ENCODE results near the gene EYA2. TPM values are rescaled to one million over a fixed set of nuclear protein-coding genes. Genes with fewer than 3 reads are reported as not detected.

Gene EYA2
- total and polyA plus RNA-seq, 2 donors (not counting 3 experiments of a cell fraction or from before 2014, with no cell fraction given) = not detected

GRCh38 chr20:47222468-47223119 is 328.0 kb downstream of the EYA2 start:
- DNase-seq (ENCODE audit: low read depth, low spot score) (no peak), FAIRE-seq (no peak)
- Histone ChIP-seq H4K20me1 (replicated peaks; ENCODE audit: control insufficient read depth, extremely low read depth, insufficient read depth, low read length) (no peaks in the 10 kb centered on the region), H3K4me1 (ENCODE audit: control insufficient read depth, extremely low read depth, insufficient read depth, low read length) (no peaks in the 10 kb centered on the region), H3K4me2 (ENCODE audit: insufficient read depth, low read length) (no peak overlapping the region), H3K79me2 (ENCODE audit: control insufficient read depth, insufficient read depth, low read length) (peaks cover 10% of the 10 kb centered on the region), H2AFZ (ENCODE audit: low read depth, low read length) (no peak overlapping the region), H3K27ac (ENCODE audit: insufficient read depth, low read depth, low read length) (no peak overlapping the region), H3K36me3 (ENCODE audit: control insufficient read depth in 2 of 2, extremely low read depth in 1 of 2, insufficient read depth in 2 of 2, low read length in 2 of 2) (peaks cover 27 to 50% of the 10 kb centered on the region in 2 experiments), H3K9me1 (replicated peaks; ENCODE audit: control insufficient read depth, extremely low read depth, insufficient read depth, low read length) (no peaks in the 10 kb centered on the region), H3K4me3 (replicated peaks in 1 of 3; ENCODE audit: insufficient read depth in 1 of 3, low read depth in 1 of 3, low read length in 3 of 3) (no peak overlapping the region), H3K9ac (replicated peaks; ENCODE audit: extremely low read depth, insufficient read depth, low read length) (no peak overlapping the region), H3K27me3 (ENCODE audit: control insufficient read depth in 2 of 2, insufficient read depth in 2 of 2, low read length in 2 of 2) (no peaks in the 10 kb centered on the region), H3K9me3 (replicated peaks; ENCODE audit: control insufficient read depth, insufficient read depth, low read length) (no peaks in the 10 kb centered on the region)
- ChIA-PET CTCF (interaction anchor here (0.9 to 9.3 kb wide), 2 partner anchors 161 to 398 kb away, joined by 3 to 68 read pairs; no protein-coding TSS in a partner anchor), POLR2A (no interaction called here)
- intact Hi-C loops (cut with micrococcal nuclease) = no loop called here
- dilution Hi-C loops (cut with MboI; ENCODE audit: extremely low pct_ligation_motif_present, low sequenced_read_pairs) = no loop called here
- no TSS peak for BruUV-seq (replicated peaks)
- no peak for TF ChIP-seq GATA2 (IDR thresholded peaks at IDR 0.05; ENCODE audit: insufficient read depth, insufficient read length, low read depth, low read length)
- no peak for TF ChIP-seq MAX (IDR thresholded peaks at IDR 0.05; ENCODE audit: insufficient read depth, insufficient read length)
- no peak for TF ChIP-seq MYC (IDR thresholded peaks at IDR 0.05; ENCODE audit: low read depth, low read length)
- TF ChIP-seq JUN (IDR thresholded peaks at IDR 0.05; ENCODE audit: borderline replicate concordance, insufficient read depth, insufficient read length, low read depth) = no peak
- no peak for TF ChIP-seq POLR2A (IDR thresholded peaks at IDR 0.05; ENCODE audit: low read depth, low read length)
- TF ChIP-seq CTCF (IDR thresholded peaks at IDR 0.05; ENCODE audit: extremely low read depth in 1 of 2, insufficient read depth in 1 of 2, low read depth in 1 of 2, low read length in 2 of 2) = no peak
- TF ChIP-seq FOS (IDR thresholded peaks at IDR 0.05; ENCODE audit: borderline replicate concordance, insufficient read depth, low read length) = no peak
- TF ChIP-seq POLR2AphosphoS5 (IDR thresholded peaks at IDR 0.05; ENCODE audit: insufficient read depth, low read depth, low read length) = no peak

Measured in endothelial cell of umbilical vein (primary cell).